ENCODE results near the gene GAS2L1.

GAS2L1 gene

DNA sequence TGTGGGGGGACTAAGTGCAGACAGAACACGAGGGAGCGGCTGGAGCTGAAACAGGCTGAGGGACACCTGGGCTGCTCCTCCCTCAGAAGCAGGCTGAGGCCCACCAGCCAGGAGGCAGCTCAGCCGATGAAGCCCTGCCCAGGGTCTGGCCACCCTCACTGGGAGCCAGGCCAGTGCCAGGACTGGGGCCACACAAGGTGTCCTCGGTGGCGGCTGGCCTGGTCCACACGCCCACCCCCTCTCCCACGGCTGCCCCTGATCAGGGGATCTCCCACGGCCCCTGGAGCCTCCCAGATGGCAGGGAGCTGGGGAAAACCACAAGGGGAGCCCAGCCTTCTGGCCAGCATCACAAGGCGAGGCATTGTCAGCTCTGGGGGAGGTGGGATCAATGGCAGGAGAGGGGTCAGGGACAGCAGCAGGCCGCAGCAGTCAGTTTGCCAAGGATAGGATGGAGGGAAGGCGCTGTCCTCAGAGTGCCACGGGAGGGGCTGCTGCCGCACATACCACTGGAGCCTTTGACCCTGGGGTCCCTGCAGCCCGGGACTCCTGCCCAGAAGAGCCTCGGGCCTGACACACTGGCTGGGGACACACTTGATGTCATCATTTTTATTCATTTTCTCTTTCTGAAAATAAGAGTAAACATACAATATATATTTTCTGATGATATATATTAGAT lies 20.8 kb downstream of the GAS2L1 start:
- DNase-seq (ENCODE audit: low read depth): no peak

GRCh38 chr22:29328055-29328454 lies 21.6 kb downstream of the GAS2L1 start:
- DNase-seq (ENCODE audit: low read depth): no peak

GRCh38 chr22:29328566-29329500 lies 22.4 kb downstream of the GAS2L1 start:
- no peak for DNase-seq (ENCODE audit: low read depth)

DNA sequence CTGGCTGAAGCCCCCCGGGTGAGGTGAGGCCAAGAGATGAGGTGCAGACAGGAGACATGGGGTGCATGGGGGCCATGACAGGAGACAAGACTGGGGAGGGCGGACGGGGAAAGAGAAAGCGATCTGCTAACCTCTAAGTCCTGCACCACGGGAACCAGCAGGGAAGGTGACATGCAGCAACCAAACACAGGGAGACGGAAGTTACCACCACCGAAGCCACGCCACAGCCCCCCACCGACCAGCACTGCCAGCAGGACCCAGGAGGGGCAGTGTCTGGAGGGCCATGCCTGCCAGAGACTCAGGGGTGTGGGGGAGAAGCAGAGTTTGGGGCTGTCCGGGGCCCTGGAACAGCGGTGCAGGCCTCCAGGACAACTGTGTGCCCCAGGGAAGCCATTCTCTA lies 23.1 kb downstream of the GAS2L1 start:
- no peak for DNase-seq (ENCODE audit: low read depth)

- DNase-seq (ENCODE audit: low read depth): no peak
These were observed 23.8 kb downstream of the GAS2L1 start for GRCh38 chr22:29330291-29330690.

GRCh38 chr22:29330753-29331152 lies 24.3 kb downstream of the GAS2L1 start:
- DNase-seq (ENCODE audit: low read depth): no peak

GRCh38 chr22:29331213-29331612 lies 24.8 kb downstream of the GAS2L1 start:
- no peak for DNase-seq (ENCODE audit: low read depth)

DNA sequence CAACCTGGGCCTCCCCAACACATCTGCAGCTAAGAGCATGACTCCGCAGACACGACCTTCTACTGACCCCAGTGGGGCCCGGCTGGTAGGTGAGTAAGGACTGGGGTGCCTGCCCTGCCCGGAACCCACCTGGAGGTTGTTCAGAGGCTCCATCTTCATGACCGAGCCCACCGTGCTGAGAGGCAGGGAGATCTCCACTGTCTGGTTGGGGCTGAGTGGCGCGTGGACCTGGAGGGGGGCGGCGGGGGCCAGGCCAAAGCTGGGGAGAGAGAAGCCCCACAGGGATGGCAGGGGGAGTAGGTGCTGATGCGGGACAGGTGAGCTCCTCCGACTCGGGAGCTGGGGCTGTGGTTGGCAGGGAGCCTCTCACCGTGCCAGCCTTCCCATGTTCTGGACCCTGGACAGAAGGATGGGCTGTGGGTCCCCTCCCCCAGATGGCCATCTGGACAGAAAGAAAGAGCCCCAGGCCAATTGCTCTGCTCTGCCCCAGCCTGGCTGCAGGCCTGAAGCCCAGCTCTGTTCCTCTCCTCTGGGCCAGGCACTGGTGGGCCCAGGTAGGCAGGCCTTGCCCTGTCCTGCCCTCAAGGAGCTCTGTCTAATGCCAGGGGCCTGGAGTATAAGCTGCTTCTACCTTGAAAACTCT lies 25.3 kb downstream of the GAS2L1 start:
- DNase-seq (ENCODE audit: low read depth): no peak

DNA sequence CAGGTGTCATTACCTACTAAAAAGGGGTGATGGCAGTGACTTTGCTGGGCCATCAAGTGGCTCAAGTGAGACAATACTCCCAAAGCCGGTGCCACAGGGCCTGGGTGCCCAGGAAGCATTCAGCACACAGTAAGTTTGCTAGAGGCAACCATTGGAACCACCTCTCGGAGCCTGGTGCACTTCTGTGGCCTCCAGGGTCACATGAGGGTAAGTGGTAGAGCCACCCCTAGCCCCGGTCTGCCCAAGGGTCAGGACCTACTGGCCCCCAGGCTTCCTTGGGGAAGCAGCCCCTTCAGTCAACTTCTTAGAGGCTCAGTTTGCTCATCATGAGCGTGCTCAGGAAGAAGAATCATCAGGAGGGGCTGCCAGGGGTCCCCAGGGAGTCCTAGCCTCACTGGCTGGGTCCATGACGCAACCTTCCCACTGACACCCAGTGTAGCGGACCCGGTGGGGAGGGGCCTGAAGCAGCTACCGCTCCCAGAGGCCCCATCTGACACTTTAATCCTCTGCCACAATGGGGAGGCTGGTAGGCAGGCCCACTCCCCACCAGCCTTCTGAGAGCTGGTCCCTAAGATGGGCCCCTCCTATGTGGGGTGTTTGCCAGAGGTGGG lies 26.5 kb downstream of the GAS2L1 start:
- DNase-seq (ENCODE audit: low read depth): no peak

DNA sequence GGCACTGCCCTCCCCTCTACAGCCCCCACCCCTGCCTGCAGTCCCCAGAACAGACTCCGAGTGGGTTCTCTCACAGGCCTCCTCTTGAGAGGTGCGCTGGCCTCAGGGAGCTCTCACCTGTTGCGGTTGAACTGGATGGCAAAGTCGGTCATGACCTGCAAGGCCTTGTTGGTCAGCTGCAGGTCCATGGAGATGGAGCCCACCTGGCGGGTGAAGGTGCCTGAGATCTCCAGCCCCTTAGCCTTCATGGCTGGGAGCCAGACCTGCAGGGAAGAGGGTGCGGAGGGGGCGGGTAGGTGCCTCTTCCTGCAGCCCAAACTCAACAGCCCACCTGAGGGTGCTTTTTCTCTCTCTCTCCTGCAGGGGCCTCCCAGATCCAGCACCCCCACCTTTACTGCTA lies 27.7 kb downstream of the GAS2L1 start:
- DNase-seq (ENCODE audit: low read depth): no peak

GRCh38 chr22:29334696-29335344 lies 28.4 kb downstream of the GAS2L1 start:
- no peak for DNase-seq (ENCODE audit: low read depth)

DNA sequence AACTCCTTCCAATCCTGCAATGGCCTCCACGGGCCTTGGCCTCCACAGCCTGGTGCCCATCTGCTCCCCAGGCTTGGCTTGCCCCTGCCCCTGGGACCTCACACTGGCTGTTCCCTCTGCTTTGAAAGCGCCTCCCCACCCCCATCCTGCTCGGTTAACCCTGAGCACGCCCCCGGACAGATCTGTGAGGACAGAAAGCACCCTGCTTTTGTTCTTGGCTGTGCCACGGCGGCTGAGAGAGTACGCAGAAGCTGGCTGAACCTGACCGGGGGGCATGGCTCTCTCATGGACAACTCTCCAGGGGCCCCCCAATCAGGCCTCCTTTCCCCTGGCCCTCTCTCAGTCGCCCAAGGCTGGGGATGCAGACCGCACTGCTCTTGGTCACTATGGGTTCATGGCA lies 29.2 kb downstream of the GAS2L1 start:
- no peak for DNase-seq (ENCODE audit: low read depth)

DNA sequence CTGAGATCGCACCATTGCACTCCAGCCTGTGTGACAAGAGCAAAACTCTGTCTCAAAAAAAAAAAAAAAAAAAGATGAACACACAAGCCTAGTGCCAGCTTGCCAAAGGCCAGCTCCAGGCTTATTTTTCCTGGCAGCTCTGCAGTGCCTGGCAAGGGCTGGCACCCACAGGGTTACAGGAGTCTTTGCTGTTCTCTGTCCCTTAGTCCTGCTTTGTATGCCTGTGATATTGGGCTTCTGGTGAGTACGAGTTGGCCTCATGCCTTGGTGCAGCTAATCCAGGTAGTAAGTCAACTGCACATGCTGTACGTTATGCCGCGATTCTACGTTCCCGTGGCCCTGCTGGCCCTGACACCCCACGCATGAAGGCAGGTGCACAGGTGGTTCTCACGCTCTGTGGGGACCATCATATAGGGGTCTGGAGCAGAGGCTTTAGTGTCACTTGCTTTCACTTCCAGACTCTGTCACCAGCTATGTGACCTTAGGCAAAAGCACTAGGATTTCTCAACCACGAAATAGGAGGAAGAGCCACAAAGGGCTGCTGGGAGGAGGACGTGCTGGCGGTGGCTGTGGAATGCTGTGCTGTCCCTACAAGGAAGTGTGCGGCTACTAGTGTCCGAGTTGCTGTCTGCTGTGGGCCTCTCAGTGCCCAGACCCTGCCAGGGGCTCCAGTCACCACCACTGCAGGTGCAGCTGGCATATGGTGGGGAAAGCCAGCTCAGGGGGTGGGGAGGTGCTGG lies 30.5 kb downstream of the GAS2L1 start:
- no peak for DNase-seq (ENCODE audit: low read depth)

DNA sequence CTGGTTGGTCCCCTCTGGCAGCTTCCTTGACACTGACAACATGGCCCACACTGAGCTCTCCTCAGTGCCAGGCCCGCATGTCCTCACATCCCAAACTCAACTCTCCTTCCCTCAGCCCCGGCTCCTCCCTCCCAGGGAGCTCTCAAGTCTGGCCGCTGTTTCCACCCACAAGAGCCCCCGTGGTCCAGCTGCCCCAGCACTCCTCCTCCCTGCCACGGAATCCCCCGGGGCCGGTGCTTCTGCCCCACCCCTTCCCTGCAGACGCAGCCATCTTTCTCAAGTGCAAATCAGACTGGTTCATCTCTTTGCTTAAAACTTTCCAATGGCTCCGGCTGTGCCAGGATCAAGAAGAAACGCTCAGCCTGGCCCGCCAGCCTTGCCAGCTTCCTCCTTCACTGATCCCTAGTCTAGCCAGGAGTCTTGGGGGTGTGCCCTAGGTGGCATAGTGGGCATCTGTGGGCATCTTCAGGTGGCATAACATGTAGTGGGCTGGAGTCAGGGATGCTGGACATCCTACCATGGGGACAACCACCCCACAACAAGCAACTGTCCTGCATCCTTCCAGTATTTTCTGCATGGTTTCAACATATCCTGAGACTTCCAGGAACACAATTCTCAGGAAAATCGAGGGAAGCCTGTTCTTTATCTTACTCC lies 31.3 kb downstream of the GAS2L1 start:
- no peak for DNase-seq (ENCODE audit: low read depth)

DNA sequence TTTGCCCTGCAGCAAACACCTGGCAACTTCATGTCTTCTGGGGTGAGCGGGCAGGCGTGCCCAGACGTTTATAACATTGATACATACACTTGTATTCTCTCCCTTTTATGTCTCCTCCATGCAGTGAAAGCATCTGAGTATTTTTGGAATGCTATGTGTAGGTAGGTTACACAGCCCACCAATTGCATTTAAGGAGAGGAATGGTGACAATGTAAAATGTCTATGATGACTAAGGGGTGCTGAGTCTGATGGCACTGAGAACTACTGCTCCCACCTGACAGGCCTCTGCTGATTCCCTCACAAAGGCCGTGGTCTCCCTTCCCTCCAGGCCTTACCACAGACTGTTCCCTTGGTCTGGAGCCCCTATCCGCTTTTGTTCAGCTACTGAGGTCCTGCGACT lies 31.9 kb downstream of the GAS2L1 start:
- DNase-seq (ENCODE audit: low read depth): no peak

DNA sequence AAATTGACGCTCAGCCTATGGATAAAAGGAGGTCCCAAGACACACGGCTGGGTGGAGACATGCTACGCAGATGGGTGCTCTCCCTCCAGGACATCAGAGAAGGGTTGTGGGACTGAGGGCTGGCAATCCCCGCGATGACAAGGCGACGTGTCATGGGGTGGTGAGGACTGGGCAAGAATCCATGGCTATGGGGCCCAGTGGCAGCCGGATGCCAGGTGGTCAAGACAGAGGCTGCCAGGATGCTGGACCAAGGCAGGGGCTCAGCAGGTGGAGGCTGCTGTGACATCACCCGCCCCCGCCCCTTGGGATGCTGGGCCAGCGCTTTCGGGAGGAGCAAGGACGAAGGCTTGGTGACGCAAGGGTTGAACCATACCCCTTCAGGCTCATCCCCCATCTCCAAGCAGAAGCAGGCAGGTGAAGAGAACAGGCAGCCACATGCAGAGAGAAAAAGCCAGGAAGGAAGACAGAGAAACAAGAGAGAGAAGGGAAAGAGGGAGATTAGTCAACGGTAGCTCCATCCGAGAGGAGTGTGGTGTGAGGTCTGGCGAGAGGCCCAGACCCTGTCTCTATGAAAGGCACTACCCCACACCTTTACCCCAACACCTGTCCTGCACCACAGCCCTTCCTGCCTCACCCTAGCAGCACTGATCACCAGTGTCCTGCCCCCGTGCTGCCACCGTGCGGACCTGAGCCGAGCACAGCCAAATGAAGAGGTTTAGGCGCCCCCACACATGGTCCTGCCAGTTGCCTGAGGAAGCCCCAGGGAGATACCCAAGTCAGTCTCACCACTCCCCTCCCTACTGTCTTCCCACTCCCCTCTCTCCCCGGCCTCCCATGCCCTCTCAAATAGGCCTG lies 33.2 kb downstream of the GAS2L1 start:
- DNase-seq (ENCODE audit: low read depth): no peak

DNA sequence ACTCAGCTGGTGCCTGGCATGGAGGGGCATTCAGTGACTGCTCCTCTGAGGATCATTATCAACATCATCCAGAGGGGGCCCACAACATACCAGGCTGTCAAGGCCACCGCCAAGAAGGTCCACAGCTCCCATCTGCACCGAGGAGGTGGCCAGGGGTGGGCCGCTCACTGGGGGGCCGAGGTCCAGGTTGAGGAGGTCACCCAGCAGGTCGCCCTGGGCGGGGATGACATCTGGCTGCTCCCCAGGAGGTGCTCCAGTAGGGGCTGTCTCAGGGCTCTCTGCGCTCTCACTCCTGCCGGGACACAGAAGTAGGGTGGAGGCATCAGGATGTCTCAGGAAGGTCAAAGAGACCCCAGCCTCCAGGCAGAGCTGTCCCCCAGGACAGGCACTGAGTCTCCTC lies 34.1 kb downstream of the GAS2L1 start:
- no peak for DNase-seq (ENCODE audit: low read depth)

- DNase-seq (ENCODE audit: low read depth): no peak
These were observed 34.8 kb downstream of the GAS2L1 start for GRCh38 chr22:29341056-29341848.

- DNase-seq (ENCODE audit: low read depth): no peak
These were observed 35.3 kb downstream of the GAS2L1 start for GRCh38 chr22:29341849-29342127.

Measured in CMK (cell line).